Astrocyte (in vitro differentiated cells and primary cell): ENCODE data around the gene FJX1. TPM values are rescaled to one million over a fixed set of nuclear protein-coding genes. Genes with fewer than 3 reads are reported as not detected.

Source experiments
- DNase-seq: peaks from one replicate; pipeline ENCODE4 v3.0.0-alpha.2; 2010; ENCODE audit warnings: low read depth
- FAIRE-seq: peaks from 2 replicates; lab custom pipeline; 2011; peaks lifted over from hg19 to GRCh38; lab: Jason Lieb, UNC
- H2AFZ ChIP-seq: 2 replicates; pipeline ENCODE4 v1.6.0; 2012; ENCODE audit warnings: low read depth, low read length, inconsistent platforms
- H3K27ac ChIP-seq: 2 replicates; pipeline ENCODE4 v1.5.1; 2011; ENCODE audit warnings: low read depth, low read length, inconsistent platforms
- H3K27me3 ChIP-seq: 2 replicates; pipeline ENCODE4 v1.6.0; 2011; ENCODE audit warnings: low read length, inconsistent platforms; ENCODE audit not compliant: insufficient read depth
- H3K36me3 ChIP-seq: 2 replicates; pipeline ENCODE4 v1.5.1; 2011; ENCODE audit warnings: low read length, inconsistent platforms; ENCODE audit not compliant: insufficient read depth
- H3K4me1 ChIP-seq: 2 replicates; pipeline ENCODE4 v1.5.1; 2011; ENCODE audit warnings: low read length, inconsistent platforms; ENCODE audit not compliant: insufficient read depth
- H3K4me2 ChIP-seq: 2 replicates; pipeline ENCODE4 v1.6.0; 2012; ENCODE audit warnings: low read length, inconsistent platforms
- H3K4me3 ChIP-seq: 2 replicates; pipeline ENCODE4 v1.5.1; 2011; ENCODE audit warnings: low read depth, mild to moderate bottlenecking, low read length, inconsistent platforms; ENCODE audit not compliant: insufficient read depth
- H3K79me2 ChIP-seq: 2 replicates; pipeline ENCODE4 v1.6.0; 2012; ENCODE audit warnings: mild to moderate bottlenecking, low read length, inconsistent platforms; ENCODE audit not compliant: insufficient read depth
- H3K9ac ChIP-seq: 2 replicates; pipeline ENCODE4 v1.6.0; 2012; ENCODE audit warnings: mild to moderate bottlenecking, low read length, inconsistent platforms
- H3K9me3 ChIP-seq: 2 replicates; pipeline ENCODE4 v1.5.1; 2012; ENCODE audit warnings: low read depth, mild to moderate bottlenecking, low read length, inconsistent platforms; ENCODE audit not compliant: insufficient read depth
- H4K20me1 ChIP-seq: 2 replicates; pipeline ENCODE4 v1.6.0; 2012; ENCODE audit warnings: low read length, inconsistent platforms; ENCODE audit not compliant: insufficient read depth
- H3K27ac Mint-ChIP-seq: one replicate; pipeline ENCODE4 v1.8.0; 2021; ENCODE audit warnings: mild to moderate bottlenecking, mixed read lengths; ENCODE audit not compliant: unreplicated experiment
- H3K27me3 Mint-ChIP-seq: one replicate; pipeline ENCODE4 v1.8.0; 2021; ENCODE audit warnings: low read depth, mixed read lengths; ENCODE audit not compliant: unreplicated experiment
- H3K36me3 Mint-ChIP-seq: one replicate; pipeline ENCODE4 v1.8.0; 2021; ENCODE audit warnings: low read depth, mixed read lengths; ENCODE audit not compliant: unreplicated experiment
- H3K4me1 Mint-ChIP-seq: one replicate; pipeline ENCODE4 v1.8.0; 2021; ENCODE audit warnings: low read depth, mixed read lengths; ENCODE audit not compliant: unreplicated experiment
- H3K4me3 Mint-ChIP-seq: one replicate; pipeline ENCODE4 v1.8.0; 2021; ENCODE audit warnings: mild to moderate bottlenecking, moderate library complexity, mixed read lengths; ENCODE audit not compliant: unreplicated experiment
- H3K9me3 Mint-ChIP-seq: one replicate; pipeline ENCODE4 v1.8.0; 2021; ENCODE audit warnings: mild to moderate bottlenecking, mixed read lengths; ENCODE audit not compliant: unreplicated experiment
- EZH2 ChIP-seq: IDR thresholded peaks from 2 replicates; pipeline ENCODE4 v1.6.1; 2012; ENCODE audit warnings: mild to moderate bottlenecking, low read length, inconsistent platforms; ENCODE audit not compliant: insufficient read depth
- total RNA-seq: library from RNA; stranded (reverse); gene quantifications from 2 replicates; pipeline ENCODE4 v1.2.1, GENCODE V29; 2021
- TF ChIP-seq, protein P1 (sequence below): IDR thresholded peaks from 2 replicates; pipeline ENCODE4 v1.5.1; 2011; ENCODE audit warnings: low read depth, mild to moderate bottlenecking, inconsistent platforms, low read length, moderate library complexity; ENCODE audit not compliant: insufficient read depth

FJX1 gene
- total RNA-seq, 1 donor from 2014 or later = 47.9 TPM

DNA sequence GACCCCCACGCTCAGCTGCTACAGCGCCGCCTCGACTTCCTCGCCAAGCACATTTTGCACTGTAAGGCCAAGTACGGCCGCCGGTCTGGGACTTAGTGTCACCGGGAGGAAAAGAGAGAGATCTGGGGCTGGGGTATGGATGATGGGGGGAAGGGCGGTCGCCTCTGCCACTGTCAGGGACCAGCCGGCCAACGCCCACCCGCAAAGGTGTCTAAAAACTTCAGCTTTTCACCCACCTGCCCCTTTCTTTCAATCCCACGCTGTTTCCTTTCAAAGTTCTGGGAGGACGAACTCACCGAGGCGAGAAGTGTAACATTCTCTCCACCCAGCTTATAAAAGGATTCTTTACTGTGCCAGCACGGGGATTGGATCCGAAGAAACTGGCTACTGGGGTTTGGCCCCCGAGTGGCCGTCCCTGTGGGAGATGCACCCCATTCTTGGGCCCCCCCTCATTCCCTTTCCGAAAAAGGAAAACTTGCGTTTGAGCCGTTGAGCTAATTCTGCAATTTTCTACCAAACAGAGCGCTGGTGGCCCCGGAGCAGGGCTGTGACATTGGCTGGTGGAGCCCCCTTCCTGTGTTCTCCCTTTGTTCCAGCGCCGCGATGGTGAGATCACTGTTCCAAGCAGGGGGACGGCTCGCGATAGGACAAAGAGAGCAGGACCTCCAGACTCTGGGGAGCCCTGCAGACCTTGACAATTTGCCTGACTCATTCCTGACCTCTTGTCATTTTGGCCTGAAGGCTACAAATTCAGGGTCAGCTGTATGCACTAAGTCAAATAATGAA is 1.8 kb downstream of the FJX1 start:
- Histone ChIP-seq H3K4me2 (peak overlapping the region; percentile 96), H3K36me3 (no peaks in the 10 kb centered on the region), H2AFZ (peak overlapping the region; percentile 60), H3K79me2 (peaks cover 28% of the 10 kb centered on the region), H4K20me1 (no peaks in the 10 kb centered on the region), H3K4me3 (peak overlapping the region; percentile 77), H3K27me3 (no peaks in the 10 kb centered on the region), H3K27ac (peak overlapping the region; percentile 91), H3K9ac (peak overlapping the region; percentile 91), H3K4me1 (peaks cover 46% of the 10 kb centered on the region), H3K9me3 (no peaks in the 10 kb centered on the region)
- Mint-ChIP-seq H3K4me1 (peaks cover 47% of the 10 kb centered on the region), H3K27me3 (no peaks in the 10 kb centered on the region), H3K36me3 (no peaks in the 10 kb centered on the region), H3K4me3 (peak overlapping the region; percentile 93), H3K9me3 (no peaks in the 10 kb centered on the region), H3K27ac (peak overlapping the region; percentile 91)
- FAIRE-seq (no peak), DNase-seq (peak; percentile 36)
- no peak for TF ChIP-seq EZH2
- TF ChIP-seq, protein P1, sequence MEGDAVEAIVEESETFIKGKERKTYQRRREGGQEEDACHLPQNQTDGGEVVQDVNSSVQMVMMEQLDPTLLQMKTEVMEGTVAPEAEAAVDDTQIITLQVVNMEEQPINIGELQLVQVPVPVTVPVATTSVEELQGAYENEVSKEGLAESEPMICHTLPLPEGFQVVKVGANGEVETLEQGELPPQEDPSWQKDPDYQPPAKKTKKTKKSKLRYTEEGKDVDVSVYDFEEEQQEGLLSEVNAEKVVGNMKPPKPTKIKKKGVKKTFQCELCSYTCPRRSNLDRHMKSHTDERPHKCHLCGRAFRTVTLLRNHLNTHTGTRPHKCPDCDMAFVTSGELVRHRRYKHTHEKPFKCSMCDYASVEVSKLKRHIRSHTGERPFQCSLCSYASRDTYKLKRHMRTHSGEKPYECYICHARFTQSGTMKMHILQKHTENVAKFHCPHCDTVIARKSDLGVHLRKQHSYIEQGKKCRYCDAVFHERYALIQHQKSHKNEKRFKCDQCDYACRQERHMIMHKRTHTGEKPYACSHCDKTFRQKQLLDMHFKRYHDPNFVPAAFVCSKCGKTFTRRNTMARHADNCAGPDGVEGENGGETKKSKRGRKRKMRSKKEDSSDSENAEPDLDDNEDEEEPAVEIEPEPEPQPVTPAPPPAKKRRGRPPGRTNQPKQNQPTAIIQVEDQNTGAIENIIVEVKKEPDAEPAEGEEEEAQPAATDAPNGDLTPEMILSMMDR = no peak

DNA sequence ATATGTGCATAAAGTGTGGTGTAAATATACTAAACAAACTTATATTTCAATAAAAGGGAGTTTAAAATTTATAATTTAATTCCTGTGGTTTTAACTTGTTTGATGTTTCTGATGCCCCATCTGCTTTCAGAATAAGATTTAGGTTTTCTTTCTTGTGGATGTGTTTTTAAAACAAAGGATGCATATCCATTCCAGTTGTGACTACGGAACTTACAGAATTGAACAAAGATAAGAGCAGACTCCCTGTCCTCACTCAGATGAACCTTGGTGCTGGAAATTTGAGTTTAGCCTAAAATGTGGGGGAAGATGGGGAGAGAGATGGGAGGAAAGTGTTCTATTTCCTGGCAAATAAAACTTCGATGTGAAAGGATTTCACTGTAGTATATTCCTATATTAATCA is 2.5 kb downstream of the FJX1 start:
- no peaks in the 10 kb centered on the region for H3K9me3 Mint-ChIP-seq
- H4K20me1 ChIP-seq = no peaks in the 10 kb centered on the region
- no peaks in the 10 kb centered on the region for H3K27me3 ChIP-seq
- no peaks in the 10 kb centered on the region for H3K27me3 Mint-ChIP-seq
- H3K4me1 Mint-ChIP-seq = peaks cover 44% of the 10 kb centered on the region
- peak overlapping the region; percentile 77 for H3K4me3 ChIP-seq
- peak overlapping the region; percentile 93 for H3K4me3 Mint-ChIP-seq
- H3K9ac ChIP-seq = peak overlapping the region; percentile 91
- H3K36me3 ChIP-seq = no peaks in the 10 kb centered on the region
- H3K9me3 ChIP-seq = no peaks in the 10 kb centered on the region
- H3K36me3 Mint-ChIP-seq = no peaks in the 10 kb centered on the region
- FAIRE-seq (no peak), DNase-seq (no peak)
- H2AFZ ChIP-seq = no peak overlapping the region
- H3K27ac ChIP-seq = peak overlapping the region; percentile 47
- peaks cover 28% of the 10 kb centered on the region for H3K79me2 ChIP-seq
- H3K4me2 ChIP-seq = peak overlapping the region; percentile 96
- TF ChIP-seq, protein P1 = no peak
- TF ChIP-seq EZH2 = no peak
- H3K4me1 ChIP-seq = peaks cover 46% of the 10 kb centered on the region
- no peak overlapping the region for H3K27ac Mint-ChIP-seq

DNA sequence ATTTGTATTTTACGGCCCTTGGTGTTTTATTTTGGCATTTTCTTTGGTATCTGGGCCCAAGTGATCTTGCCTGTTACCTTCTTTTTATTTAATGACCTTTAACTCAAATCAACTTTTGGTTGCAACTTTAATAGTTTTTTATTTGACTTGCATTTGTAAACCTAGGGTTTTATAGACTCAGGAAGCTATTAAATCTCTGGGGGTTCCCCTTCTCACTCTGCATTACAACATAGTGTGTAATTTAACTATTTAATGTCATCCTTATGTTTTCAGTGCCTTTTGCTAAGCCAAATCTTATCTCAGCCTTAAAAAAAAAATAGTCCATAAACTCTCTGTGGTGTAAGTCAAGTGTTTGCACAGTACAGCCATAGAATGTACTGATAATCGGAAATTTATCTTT is 3.4 kb downstream of the FJX1 start:
- H3K27me3 ChIP-seq = no peaks in the 10 kb centered on the region
- Mint-ChIP-seq H3K27me3 (no peaks in the 10 kb centered on the region), H3K4me1 (peaks cover 47% of the 10 kb centered on the region), H3K27ac (peak overlapping the region; percentile 78), H3K9me3 (no peaks in the 10 kb centered on the region), H3K4me3 (peak overlapping the region; percentile 93), H3K36me3 (no peaks in the 10 kb centered on the region)
- no peak for FAIRE-seq
- no peak for DNase-seq
- H3K4me2 ChIP-seq = peak overlapping the region; percentile 96
- peak overlapping the region; percentile 91 for H3K9ac ChIP-seq
- H2AFZ ChIP-seq = no peak overlapping the region
- TF ChIP-seq EZH2 = no peak
- TF ChIP-seq, protein P1 = no peak
- H3K79me2 ChIP-seq = peaks cover 28% of the 10 kb centered on the region
- H3K36me3 ChIP-seq = no peaks in the 10 kb centered on the region
- peak overlapping the region; percentile 68 for H3K27ac ChIP-seq
- H3K4me1 ChIP-seq = peaks cover 45% of the 10 kb centered on the region
- peak overlapping the region; percentile 77 for H3K4me3 ChIP-seq
- H4K20me1 ChIP-seq = no peaks in the 10 kb centered on the region
- no peaks in the 10 kb centered on the region for H3K9me3 ChIP-seq
